Panc1 (cell line): ENCODE results near the gene FNIP2. TPM values are rescaled to one million over a fixed set of nuclear protein-coding genes. Genes with fewer than 3 reads are reported as not detected.

Experiments
- ATAC-seq: fragments of 200-7000 bp; cut with Tn5 transposase; 2 replicates; pipeline ENCODE4 v1.9.1; 2020; ENCODE audit warnings: mild to moderate bottlenecking, moderate library complexity
- BruUV-seq: library from RNA; stranded (reverse); fragments of 400-500 nt; replicated peaks from 2 replicates; lab custom pipeline; 2021; lab: Mats Ljungman, UMichigan
- CTCF ChIA-PET: fragments of 300-600 bp; sonication (Branson Sonifier 250); formaldehyde crosslinking; loops from one replicate; lab custom pipeline; 2022; ENCODE audit warnings: antibody characterized with exemption; lab: Charles Lee
- POLR2A ChIA-PET: fragments of 300-600 bp; sonication (Branson Sonifier 250); formaldehyde crosslinking; loops from one replicate; lab custom pipeline; 2022; ENCODE audit warnings: antibody characterized with exemption; lab: Charles Lee
- DNase-seq: peaks from one replicate; pipeline ENCODE4 v3.0.0-alpha.2; 2010; ENCODE audit warnings: low read depth, low spot score
- H3K27ac ChIP-seq: 2 replicates; pipeline ENCODE4 v1.5.1; 2011; ENCODE audit warnings: mild to moderate bottlenecking, low read length, inconsistent platforms
- H3K27me3 ChIP-seq: fragments of 200-500 bp; sonication (Bioruptor generic); 2 replicates; pipeline ENCODE4 v1.6.0; 2014; ENCODE audit warnings: low read length, inconsistent platforms; ENCODE audit not compliant: control insufficient read depth, insufficient read depth
- H3K36me3 ChIP-seq: fragments of 200-500 bp; sonication (Bioruptor generic); 2 replicates; pipeline ENCODE4 v1.5.1; 2014; ENCODE audit warnings: inconsistent platforms, mild to moderate bottlenecking, low read length, moderate library complexity; ENCODE audit not compliant: control insufficient read depth, insufficient read depth
- H3K4me1 ChIP-seq: 2 replicates; pipeline ENCODE4 v1.5.1; 2011; ENCODE audit warnings: inconsistent platforms, mild to moderate bottlenecking, low read length, moderate library complexity; ENCODE audit not compliant: control insufficient read depth, insufficient read depth
- H3K4me3 ChIP-seq, 2 experiments: 2 replicates each; pipeline ENCODE4 v1.5.1; 2011 to 2012; ENCODE audit warnings: low read depth in 2 of 2, low read length in 2 of 2, mild to moderate bottlenecking in 2 of 2, inconsistent platforms in 1 of 2, moderate library complexity in 1 of 2
- H3K9me3 ChIP-seq: fragments of 200-500 bp; sonication (Bioruptor generic); 2 replicates; pipeline ENCODE4 v1.5.1; 2014; ENCODE audit warnings: low read depth, mild to moderate bottlenecking, inconsistent platforms, low read length, moderate library complexity; ENCODE audit not compliant: control insufficient read depth, insufficient read depth
- CTCF ChIP-seq: fragments of 450-650 bp; IDR thresholded peaks from 2 replicates; pipeline ENCODE4 v1.5.1; 2017; ENCODE audit warnings: mild to moderate bottlenecking
- POLR2AphosphoS5 ChIP-seq: IDR thresholded peaks from 2 replicates; pipeline ENCODE4 v1.6.1; 2012; ENCODE audit warnings: mild to moderate bottlenecking, low read depth, low read length, moderate library complexity
- SIN3A ChIP-seq: IDR thresholded peaks from 2 replicates; pipeline ENCODE4 v1.6.1; 2012; ENCODE audit warnings: low read depth, mild to moderate bottlenecking, low read length, moderate library complexity, borderline replicate concordance; ENCODE audit not compliant: insufficient read depth
- TCF7L2 ChIP-seq: IDR thresholded peaks from 2 replicates; pipeline ENCODE4 v1.6.1; 2011; ENCODE audit warnings: mild to moderate bottlenecking, low read depth, low read length, inconsistent platforms
- in situ Hi-C: cut with HindIII; loops from 2 replicates; pipeline ENCODE4 v1.10.0; 2016; ENCODE audit warnings: low sequenced_read_pairs, low pct_unique_long_range_greater_than_20kb
- intact Hi-C: fragments of 100-400 bp; cut with micrococcal nuclease; formaldehyde crosslinking; loops from one replicate; pipeline ENCODE4 v1.10.0; 2022; ENCODE audit not compliant: unreplicated experiment
- total RNA-seq: library from RNA; stranded (reverse); gene quantifications from one replicate; pipeline ENCODE4 v1.2.1, GENCODE V29; 2021; ENCODE audit not compliant: unreplicated experiment
- TF ChIP-seq, protein P1 (sequence below), 2 experiments: IDR thresholded peaks; 2 replicates each; pipeline ENCODE4 v1.6.1; 2011 to 2012; ENCODE audit warnings: low read depth in 2 of 2, control low read depth in 1 of 2, low read length in 1 of 2, mild to moderate bottlenecking in 1 of 2, moderate library complexity in 1 of 2; ENCODE audit not compliant: insufficient read depth in 1 of 2

FNIP2 gene
- total RNA-seq, 1 experiment from 2014 or later = 17.7 TPM

DNA sequence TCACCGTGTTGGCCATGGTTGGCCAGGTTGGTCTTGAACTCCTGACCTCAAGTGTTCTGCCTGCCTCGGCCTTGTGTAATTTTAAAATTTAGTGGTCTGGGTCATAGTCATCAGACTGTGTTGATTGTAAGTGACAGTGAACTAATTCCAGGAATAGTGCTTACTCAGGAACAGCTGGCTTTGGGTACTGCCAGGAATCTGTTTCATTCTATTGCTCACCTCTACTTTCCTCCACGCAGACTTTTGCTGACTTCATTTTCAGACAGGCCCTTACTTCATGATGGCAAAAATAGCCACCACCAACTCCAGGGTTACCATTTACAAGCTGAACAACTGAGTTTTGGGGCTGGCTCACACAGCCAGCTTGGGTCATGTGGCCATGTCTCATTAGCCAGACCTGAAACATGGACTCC, 54.6 kb downstream of the FNIP2 start:
- intact Hi-C loops (no loop called here), in situ Hi-C loops (no loop called here)
- H3K4me3 ChIP-seq = no peak overlapping the region
- no TSS peak for BruUV-seq
- H3K4me1 ChIP-seq = peaks cover 27% of the 10 kb centered on the region
- no peak overlapping the region for H3K27ac ChIP-seq
- DNase-seq (no peak), ATAC-seq (no peak)
- TF ChIP-seq CTCF (no peak), POLR2AphosphoS5 (no peak)
- TF ChIP-seq, protein P1, sequence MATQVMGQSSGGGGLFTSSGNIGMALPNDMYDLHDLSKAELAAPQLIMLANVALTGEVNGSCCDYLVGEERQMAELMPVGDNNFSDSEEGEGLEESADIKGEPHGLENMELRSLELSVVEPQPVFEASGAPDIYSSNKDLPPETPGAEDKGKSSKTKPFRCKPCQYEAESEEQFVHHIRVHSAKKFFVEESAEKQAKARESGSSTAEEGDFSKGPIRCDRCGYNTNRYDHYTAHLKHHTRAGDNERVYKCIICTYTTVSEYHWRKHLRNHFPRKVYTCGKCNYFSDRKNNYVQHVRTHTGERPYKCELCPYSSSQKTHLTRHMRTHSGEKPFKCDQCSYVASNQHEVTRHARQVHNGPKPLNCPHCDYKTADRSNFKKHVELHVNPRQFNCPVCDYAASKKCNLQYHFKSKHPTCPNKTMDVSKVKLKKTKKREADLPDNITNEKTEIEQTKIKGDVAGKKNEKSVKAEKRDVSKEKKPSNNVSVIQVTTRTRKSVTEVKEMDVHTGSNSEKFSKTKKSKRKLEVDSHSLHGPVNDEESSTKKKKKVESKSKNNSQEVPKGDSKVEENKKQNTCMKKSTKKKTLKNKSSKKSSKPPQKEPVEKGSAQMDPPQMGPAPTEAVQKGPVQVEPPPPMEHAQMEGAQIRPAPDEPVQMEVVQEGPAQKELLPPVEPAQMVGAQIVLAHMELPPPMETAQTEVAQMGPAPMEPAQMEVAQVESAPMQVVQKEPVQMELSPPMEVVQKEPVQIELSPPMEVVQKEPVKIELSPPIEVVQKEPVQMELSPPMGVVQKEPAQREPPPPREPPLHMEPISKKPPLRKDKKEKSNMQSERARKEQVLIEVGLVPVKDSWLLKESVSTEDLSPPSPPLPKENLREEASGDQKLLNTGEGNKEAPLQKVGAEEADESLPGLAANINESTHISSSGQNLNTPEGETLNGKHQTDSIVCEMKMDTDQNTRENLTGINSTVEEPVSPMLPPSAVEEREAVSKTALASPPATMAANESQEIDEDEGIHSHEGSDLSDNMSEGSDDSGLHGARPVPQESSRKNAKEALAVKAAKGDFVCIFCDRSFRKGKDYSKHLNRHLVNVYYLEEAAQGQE (IDR thresholded peaks at IDR 0.05; ENCODE audit: insufficient read depth in 1 of 2, low read depth in 2 of 2, low read length in 1 of 2) = no peak
- ChIA-PET POLR2A (no interaction called here), CTCF (no interaction called here)
- H3K36me3 ChIP-seq = no peaks in the 10 kb centered on the region
- no peaks in the 10 kb centered on the region for H3K27me3 ChIP-seq
- no peaks in the 10 kb centered on the region for H3K9me3 ChIP-seq

- H3K27ac ChIP-seq = peak overlapping the region; percentile 59
- ATAC-seq (no peak), DNase-seq (no peak)
- H3K9me3 ChIP-seq = no peaks in the 10 kb centered on the region
- BruUV-seq = no TSS peak
- no peaks in the 10 kb centered on the region for H3K27me3 ChIP-seq
- in situ Hi-C loops = no loop called here
- no peaks in the 10 kb centered on the region for H3K36me3 ChIP-seq
- H3K4me3 ChIP-seq = no peak overlapping the region
- intact Hi-C loops = no loop called here
- TF ChIP-seq, protein P1 (IDR thresholded peaks at IDR 0.05; ENCODE audit: insufficient read depth in 1 of 2, low read depth in 2 of 2, low read length in 1 of 2) = no peak
- TF ChIP-seq SIN3A (no peak), CTCF (no peak), TCF7L2 (no peak), POLR2AphosphoS5 (no peak)
- peaks cover 23% of the 10 kb centered on the region for H3K4me1 ChIP-seq
- CTCF ChIA-PET = interaction anchor here (0.7 kb wide), 1 partner anchor 10 kb away, joined by 3 read pairs; no protein-coding TSS in a partner anchor
- POLR2A ChIA-PET = no interaction called here
Measured at GRCh38 chr4:158824425-158825274, 55.8 kb downstream of the FNIP2 start.
